ENCODE results near the gene ZNF101.

ZNF101 gene

DNA sequence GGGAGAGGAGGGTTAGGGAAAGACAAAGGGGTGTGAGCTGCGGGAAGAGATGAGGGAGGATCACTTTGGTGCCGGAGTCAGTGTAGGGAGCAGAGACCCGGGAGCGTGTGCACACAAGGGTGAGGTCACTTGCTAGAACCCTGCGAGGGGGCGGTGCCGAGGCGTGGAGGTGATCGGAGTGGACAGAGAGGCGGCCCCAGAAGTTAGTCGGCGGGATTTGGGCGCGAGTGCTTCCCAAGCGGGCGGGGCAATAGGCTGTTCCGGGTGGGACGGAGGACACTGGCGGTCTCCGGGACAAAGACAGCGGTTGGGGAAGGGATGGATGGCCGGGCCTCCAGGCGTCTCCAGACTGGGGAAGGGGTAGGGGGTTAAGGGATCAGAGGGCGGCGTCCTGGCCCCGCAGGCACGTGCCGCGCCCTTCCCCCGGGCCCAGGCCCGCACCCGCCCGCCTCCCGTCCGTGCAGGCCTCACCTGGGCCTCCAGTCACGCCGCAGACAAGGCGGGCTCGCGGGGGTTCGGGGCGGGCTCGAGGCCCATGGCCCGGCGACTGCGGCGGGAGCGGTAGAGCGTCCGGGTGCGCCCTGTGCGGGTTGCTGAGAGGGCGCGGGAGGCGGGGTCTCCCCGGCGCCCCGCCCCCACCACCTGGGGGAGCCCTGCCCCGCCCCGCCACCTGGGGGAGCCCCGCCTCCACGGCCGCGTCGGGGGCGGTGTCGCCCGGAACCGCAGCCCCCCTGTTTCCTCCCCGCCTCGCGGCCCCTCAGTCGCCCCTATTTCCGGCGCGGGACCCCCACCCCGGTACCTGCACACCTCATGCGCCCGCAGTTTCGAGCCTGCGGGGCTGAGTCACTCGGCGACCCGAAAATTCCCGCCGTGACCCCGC is 40.8 kb upstream of the ZNF101 start, which contains the start of gene LPAR2:
TSS of gene LPAR2 (minus strand) at position 600 of the 880 bp plus-strand sequence. CDS start 945 bp downstream, outside the sequence.
- TF ChIP-seq, protein P1, sequence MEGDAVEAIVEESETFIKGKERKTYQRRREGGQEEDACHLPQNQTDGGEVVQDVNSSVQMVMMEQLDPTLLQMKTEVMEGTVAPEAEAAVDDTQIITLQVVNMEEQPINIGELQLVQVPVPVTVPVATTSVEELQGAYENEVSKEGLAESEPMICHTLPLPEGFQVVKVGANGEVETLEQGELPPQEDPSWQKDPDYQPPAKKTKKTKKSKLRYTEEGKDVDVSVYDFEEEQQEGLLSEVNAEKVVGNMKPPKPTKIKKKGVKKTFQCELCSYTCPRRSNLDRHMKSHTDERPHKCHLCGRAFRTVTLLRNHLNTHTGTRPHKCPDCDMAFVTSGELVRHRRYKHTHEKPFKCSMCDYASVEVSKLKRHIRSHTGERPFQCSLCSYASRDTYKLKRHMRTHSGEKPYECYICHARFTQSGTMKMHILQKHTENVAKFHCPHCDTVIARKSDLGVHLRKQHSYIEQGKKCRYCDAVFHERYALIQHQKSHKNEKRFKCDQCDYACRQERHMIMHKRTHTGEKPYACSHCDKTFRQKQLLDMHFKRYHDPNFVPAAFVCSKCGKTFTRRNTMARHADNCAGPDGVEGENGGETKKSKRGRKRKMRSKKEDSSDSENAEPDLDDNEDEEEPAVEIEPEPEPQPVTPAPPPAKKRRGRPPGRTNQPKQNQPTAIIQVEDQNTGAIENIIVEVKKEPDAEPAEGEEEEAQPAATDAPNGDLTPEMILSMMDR (conservative IDR thresholded peaks at IDR 0.05): no peak
- peak within 1 kb of the TSS; percentile 55; the same call in 1 of the 2 replicates for H3K27ac ChIP-seq

DNA sequence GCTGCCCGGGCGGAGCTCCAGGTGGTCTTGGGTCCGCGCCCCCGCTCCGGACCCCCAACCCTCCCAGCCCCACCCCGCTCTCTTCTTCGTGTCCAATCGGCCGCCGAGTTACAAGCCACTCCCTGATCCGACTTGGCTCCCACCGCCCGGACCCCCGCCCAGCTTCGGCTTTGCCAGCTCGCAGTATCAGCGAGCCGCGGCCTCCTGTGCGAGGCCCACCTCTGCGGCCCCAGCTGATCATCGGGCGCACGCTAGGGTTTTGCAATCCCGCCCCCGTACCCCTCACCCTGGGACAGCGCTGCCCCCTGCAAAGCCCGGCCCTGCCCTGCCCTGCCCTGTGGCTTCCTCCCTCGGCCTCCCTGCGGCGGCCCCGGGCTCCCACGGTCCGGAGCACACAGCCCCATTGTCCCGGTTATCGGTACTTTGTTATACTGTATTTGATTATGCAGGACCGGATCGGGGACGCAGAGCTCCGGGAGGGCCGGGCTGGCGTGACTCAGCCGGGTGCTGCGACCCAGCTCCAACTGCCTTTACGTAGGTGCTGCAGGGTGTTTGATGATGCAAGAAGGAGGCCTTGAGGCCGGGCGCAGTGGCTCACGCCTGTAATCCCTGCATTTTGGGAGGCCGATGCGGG is 40.0 kb upstream of the ZNF101 start:
- TF ChIP-seq, protein P1 (conservative IDR thresholded peaks at IDR 0.05): no peak

DNA sequence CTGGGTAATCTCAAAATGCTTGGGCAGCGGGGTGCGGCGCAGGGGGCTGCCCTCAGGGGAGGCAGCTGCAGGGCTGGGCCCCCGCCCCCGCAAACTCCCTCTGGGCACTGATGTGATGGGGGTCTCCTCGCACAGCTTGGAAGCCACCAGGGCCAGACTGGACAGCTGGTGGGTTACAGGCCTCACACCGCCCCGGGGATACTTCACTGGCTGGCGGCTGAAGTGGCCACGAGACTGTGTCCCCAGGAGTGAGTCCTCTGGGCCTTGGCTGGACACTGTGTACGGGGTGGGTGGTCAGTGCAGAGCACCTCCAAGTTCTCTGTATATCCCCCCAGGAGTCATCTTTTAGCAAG is 38.6 kb upstream of the ZNF101 start:
- TF ChIP-seq, protein P1 (conservative IDR thresholded peaks at IDR 0.05): no peak
- no peak overlapping the region for H3K27ac ChIP-seq

More for the DNA sequence above, 40.0 kb upstream of the ZNF101 start:
- peak overlapping the region; percentile 55; the same call in 1 of the 2 replicates for H3K27ac ChIP-seq

DNA sequence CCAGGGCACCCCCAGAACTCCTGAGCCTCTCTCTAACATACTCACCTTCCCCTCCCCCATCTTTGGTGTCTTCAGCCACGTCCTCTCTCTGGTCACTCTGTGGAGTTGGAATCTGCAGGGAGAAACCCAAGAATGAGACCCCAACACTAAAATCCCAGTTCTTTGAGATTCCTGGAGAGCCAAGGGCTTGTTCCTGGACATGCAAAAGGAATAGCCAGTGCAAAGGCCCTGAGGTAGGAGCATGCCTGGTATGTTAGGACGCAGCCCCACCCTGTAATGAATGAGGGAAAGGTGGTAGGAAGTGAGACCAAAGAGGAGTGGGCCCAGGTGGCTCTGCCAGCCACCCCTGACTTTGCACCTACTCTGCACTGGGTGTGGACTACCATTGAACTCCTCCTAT is 38.2 kb upstream of the ZNF101 start:
- H3K27ac ChIP-seq: no peak overlapping the region
- TF ChIP-seq, protein P1 (conservative IDR thresholded peaks at IDR 0.05): no peak

DNA sequence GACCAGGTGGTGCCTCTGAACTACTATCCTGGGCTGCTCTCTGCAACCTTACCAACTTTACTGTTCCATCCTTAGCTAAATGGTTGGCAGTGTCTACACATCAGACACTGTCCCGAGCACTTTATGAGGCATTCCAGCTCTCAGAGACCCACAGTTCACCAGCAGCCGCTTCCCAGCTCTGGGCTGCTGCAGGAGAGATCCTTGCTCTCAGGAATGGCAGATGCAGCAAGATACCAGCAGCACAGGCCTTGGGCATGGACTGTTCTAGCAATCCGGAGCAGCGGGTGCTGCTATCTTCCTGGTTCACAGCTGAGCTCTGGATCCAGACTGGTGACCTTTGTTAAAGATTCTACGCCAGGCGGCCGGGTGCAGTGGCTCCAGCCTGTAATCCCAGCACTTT is 37.3 kb upstream of the ZNF101 start:
- no peak overlapping the region for H3K27ac ChIP-seq
- TF ChIP-seq, protein P1 (conservative IDR thresholded peaks at IDR 0.05): no peak

DNA sequence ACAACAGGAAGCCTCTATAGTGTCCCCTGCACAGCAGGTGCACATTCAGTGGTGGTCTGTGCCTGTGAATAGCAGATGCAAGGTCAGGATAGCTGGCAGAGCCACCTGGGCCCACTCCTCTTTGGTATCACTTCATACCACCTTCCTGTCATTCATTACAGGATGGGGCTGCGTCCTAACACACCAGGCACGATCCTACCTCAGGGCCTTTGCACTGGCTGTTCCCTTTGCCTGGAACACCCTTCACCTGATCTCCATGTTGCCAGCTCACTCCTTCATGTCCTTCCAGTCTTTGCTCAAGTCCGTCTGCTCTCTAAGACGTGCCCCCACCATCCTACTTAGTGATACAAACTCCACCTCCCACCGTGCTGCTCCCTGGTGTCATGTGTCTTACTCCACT is 36.0 kb upstream of the ZNF101 start:
- TF ChIP-seq, protein P1 (conservative IDR thresholded peaks at IDR 0.05): no peak
- H3K27ac ChIP-seq: no peak overlapping the region

DNA sequence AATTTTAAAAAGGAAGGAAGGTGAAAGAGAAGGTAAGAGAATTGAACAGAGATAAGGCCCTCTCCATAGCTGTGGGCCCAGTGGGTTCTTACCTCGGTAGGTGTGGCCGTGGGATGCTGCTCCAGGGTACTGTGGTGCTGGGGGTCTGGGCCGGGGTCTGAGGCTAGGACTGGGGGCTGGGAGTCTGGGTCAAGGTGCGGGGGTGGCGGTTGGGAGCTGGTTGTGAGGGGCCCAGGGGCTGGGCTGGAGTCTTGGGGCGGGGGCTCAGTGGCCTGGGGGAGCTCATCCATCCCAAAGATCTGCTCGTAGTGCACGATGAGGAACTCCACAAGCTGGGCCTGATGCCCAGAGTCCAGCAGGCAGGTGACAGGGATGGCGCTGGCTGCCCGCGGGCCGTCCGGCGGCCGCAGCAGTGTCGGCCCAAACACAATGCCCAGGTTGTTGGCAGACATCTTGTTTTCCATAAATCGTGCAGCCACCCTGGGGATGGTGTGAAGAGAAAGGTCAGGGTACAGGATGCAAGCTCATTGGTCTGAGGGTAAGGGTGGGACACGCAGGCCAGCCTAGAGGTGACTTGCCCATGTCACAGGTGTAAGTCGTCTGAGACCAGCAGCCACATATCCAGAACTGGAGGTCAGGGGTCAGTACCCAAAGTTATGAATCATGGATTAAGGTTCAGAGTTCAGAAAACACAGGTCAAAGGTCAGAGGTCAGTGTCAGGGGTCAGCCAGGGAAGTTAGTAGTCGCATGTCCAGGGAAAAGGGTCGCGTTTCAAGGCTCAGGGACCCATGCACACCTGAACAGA is 34.7 kb upstream of the ZNF101 start:
- TF ChIP-seq, protein P1 (conservative IDR thresholded peaks at IDR 0.05): no peak
- H3K27ac ChIP-seq: no peak overlapping the region

All from VCaP (cell line).